HEK293 (cell line): ENCODE results near the gene HOXA3.

ENCODE experiments used
- CTCF ChIA-PET: fragments of 350-600 bp; formaldehyde crosslinking; extraction: SDS; loops from one replicate; lab custom pipeline; 2021; ENCODE audit warnings: antibody characterized with exemption; lab: Yijun Ruan, JAX
- POLR2A ChIA-PET: fragments of 300-600 bp; formaldehyde crosslinking; extraction: SDS; loops from one replicate; lab custom pipeline; 2020; ENCODE audit warnings: antibody characterized with exemption, inconsistent platforms; lab: Yijun Ruan, JAX
- H3K27ac ChIP-seq: fragments of 200-500 bp; sonication (Bioruptor generic); 2 replicates; pipeline ENCODE4 v1.5.1; 2014; ENCODE audit warnings: low read depth, low read length, control low read depth, inconsistent platforms; ENCODE audit errors: extremely low read depth
- H3K36me3 ChIP-seq, 2 experiments: fragments of 200-500 bp in 1 of 2; sonication (Bioruptor generic) in 1 of 2; 1 replicate in 1 of 2; 2 replicates in 1 of 2; pipeline ENCODE4 v1.5.1; 2014 to 2017; ENCODE audit warnings: inconsistent platforms in 2 of 2, low read length in 2 of 2; ENCODE audit not compliant: control insufficient read depth in 2 of 2, insufficient read depth in 1 of 2
- H3K4me1 ChIP-seq: fragments of 200-500 bp; sonication (Bioruptor generic); 2 replicates; pipeline ENCODE4 v1.5.1; 2014; ENCODE audit warnings: mild to moderate bottlenecking, low read length, inconsistent platforms; ENCODE audit not compliant: control insufficient read depth, insufficient read depth
- H3K4me3 ChIP-seq: 2 replicates; pipeline ENCODE4 v1.5.1; 2011; ENCODE audit warnings: low read depth, mild to moderate bottlenecking, control low read depth, low read length, moderate library complexity
- H3K9me3 ChIP-seq: fragments of 200-500 bp; sonication (Bioruptor generic); 2 replicates; pipeline ENCODE4 v1.5.1; 2014; ENCODE audit warnings: low read depth, low read length, inconsistent platforms; ENCODE audit not compliant: control insufficient read depth, insufficient read depth
- AEBP2 ChIP-seq: fragments of 450-650 bp; formaldehyde crosslinking; IDR thresholded peaks from 2 replicates; pipeline ENCODE4 v1.5.1; 2016; ENCODE audit warnings: missing biosample characterization, missing genetic modification characterization, borderline replicate concordance
- BCL11B ChIP-seq: fragments of 450-650 bp; formaldehyde crosslinking; IDR thresholded peaks from 2 replicates; pipeline ENCODE4 v1.5.1; 2016; ENCODE audit warnings: low read depth, missing biosample characterization, missing genetic modification characterization
- FEZF1 ChIP-seq: fragments of 450-650 bp; formaldehyde crosslinking; IDR thresholded peaks from 2 replicates; pipeline ENCODE4 v1.5.1; 2016; ENCODE audit warnings: missing biosample characterization, missing genetic modification characterization
- GLI2 ChIP-seq: fragments of 450-650 bp; formaldehyde crosslinking; IDR thresholded peaks from 2 replicates; pipeline ENCODE4; 2017; ENCODE audit warnings: missing biosample characterization, missing genetic modification characterization, low read depth, borderline replicate concordance
- IKZF3 ChIP-seq: fragments of 450-650 bp; IDR thresholded peaks from 2 replicates; pipeline ENCODE4 v1.5.0; 2018; ENCODE audit warnings: missing biosample characterization, mild to moderate bottlenecking, missing genetic modification characterization, moderate library complexity
- MYNN ChIP-seq: fragments of 450-650 bp; formaldehyde crosslinking; IDR thresholded peaks from 2 replicates; pipeline ENCODE4 v1.5.1; 2016; ENCODE audit warnings: missing biosample characterization, missing genetic modification characterization, borderline replicate concordance
- OSR2 ChIP-seq: fragments of 450-650 bp; formaldehyde crosslinking; IDR thresholded peaks from 2 replicates; pipeline ENCODE4 v1.5.1; 2016; ENCODE audit warnings: missing biosample characterization, missing genetic modification characterization
- PRDM10 ChIP-seq: fragments of 450-650 bp; formaldehyde crosslinking; IDR thresholded peaks from 2 replicates; pipeline ENCODE4 v1.5.1; 2016; ENCODE audit warnings: missing biosample characterization, missing genetic modification characterization
- WT1 ChIP-seq: fragments of 450-650 bp; formaldehyde crosslinking; IDR thresholded peaks from 2 replicates; pipeline ENCODE4 v1.5.1; 2016; ENCODE audit warnings: missing biosample characterization, missing genetic modification characterization
- YY2 ChIP-seq: fragments of 450-650 bp; formaldehyde crosslinking; IDR thresholded peaks from 2 replicates; pipeline ENCODE4 v1.5.1; 2016; ENCODE audit warnings: missing biosample characterization, missing genetic modification characterization
- ZBTB10 ChIP-seq: fragments of 450-650 bp; formaldehyde crosslinking; IDR thresholded peaks from 2 replicates; pipeline ENCODE4 v1.5.1; 2016; ENCODE audit warnings: missing biosample characterization, missing genetic modification characterization
- ZBTB8A ChIP-seq: fragments of 450-650 bp; formaldehyde crosslinking; IDR thresholded peaks from 2 replicates; pipeline ENCODE4 v1.5.1; 2016; ENCODE audit warnings: missing biosample characterization, missing genetic modification characterization
- ZFP3 ChIP-seq: fragments of 450-650 bp; formaldehyde crosslinking; IDR thresholded peaks from 2 replicates; pipeline ENCODE4 v1.5.1; 2016; ENCODE audit warnings: low read depth, missing biosample characterization, missing genetic modification characterization
- ZNF157 ChIP-seq: fragments of 450-650 bp; formaldehyde crosslinking; IDR thresholded peaks from 2 replicates; pipeline ENCODE4 v1.5.1; 2016; ENCODE audit warnings: missing biosample characterization, missing genetic modification characterization
- ZNF2 ChIP-seq: fragments of 450-650 bp; formaldehyde crosslinking; IDR thresholded peaks from 2 replicates; pipeline ENCODE4 v1.5.1; 2016; ENCODE audit warnings: missing biosample characterization, missing genetic modification characterization
- ZNF202 ChIP-seq: fragments of 450-650 bp; formaldehyde crosslinking; IDR thresholded peaks from 2 replicates; pipeline ENCODE4 v1.5.1; 2016; ENCODE audit warnings: missing biosample characterization, missing genetic modification characterization, borderline replicate concordance
- ZNF223 ChIP-seq: fragments of 450-650 bp; formaldehyde crosslinking; IDR thresholded peaks from 2 replicates; pipeline ENCODE4 v1.5.1; 2016; ENCODE audit warnings: missing biosample characterization, missing genetic modification characterization
- ZNF366 ChIP-seq: fragments of 450-650 bp; formaldehyde crosslinking; conservative IDR thresholded peaks from 2 replicates; pipeline ENCODE4 v1.5.1; 2016; ENCODE audit warnings: missing biosample characterization, missing genetic modification characterization
- ZNF488 ChIP-seq: fragments of 450-650 bp; formaldehyde crosslinking; IDR thresholded peaks from 2 replicates; pipeline ENCODE4 v1.5.1; 2016; ENCODE audit warnings: missing biosample characterization, missing genetic modification characterization
- ZNF514 ChIP-seq: fragments of 450-650 bp; formaldehyde crosslinking; IDR thresholded peaks from 2 replicates; pipeline ENCODE4 v1.5.1; 2016; ENCODE audit warnings: missing biosample characterization, missing genetic modification characterization
- ZNF529 ChIP-seq: fragments of 450-650 bp; formaldehyde crosslinking; IDR thresholded peaks from 2 replicates; pipeline ENCODE4 v1.5.1; 2017; ENCODE audit warnings: missing genetic modification characterization, missing biosample characterization; ENCODE audit not compliant: insufficient replicate concordance
- ZNF549 ChIP-seq: fragments of 450-650 bp; IDR thresholded peaks from 2 replicates; pipeline ENCODE4 v1.5.1; 2018; ENCODE audit warnings: missing biosample characterization, missing genetic modification characterization, mild to moderate bottlenecking, inconsistent platforms, moderate library complexity
- ZNF596 ChIP-seq: fragments of 450-650 bp; IDR thresholded peaks from 2 replicates; pipeline ENCODE4 v1.5.0; 2018; ENCODE audit warnings: missing biosample characterization, mild to moderate bottlenecking, missing genetic modification characterization, moderate library complexity
- ZNF610 ChIP-seq: fragments of 450-650 bp; formaldehyde crosslinking; IDR thresholded peaks from 2 replicates; pipeline ENCODE4 v1.5.1; 2016; ENCODE audit warnings: missing biosample characterization, missing genetic modification characterization, borderline replicate concordance
- ZNF777 ChIP-seq: fragments of 450-650 bp; formaldehyde crosslinking; IDR thresholded peaks from 2 replicates; pipeline ENCODE4 v1.5.1; 2017; ENCODE audit warnings: missing biosample characterization, missing genetic modification characterization, borderline replicate concordance
- ZSCAN5A ChIP-seq: fragments of 450-650 bp; formaldehyde crosslinking; IDR thresholded peaks from 2 replicates; pipeline ENCODE4 v1.5.1; 2016; ENCODE audit warnings: missing biosample characterization, missing genetic modification characterization

Gene HOXA3

GRCh38 chr7:27133409-27134231 is 18.8 kb downstream of the HOXA3 start (continued):
- TF ChIP-seq AEBP2 (tag by site-specific recombination), result no peak
- TF ChIP-seq IKZF3, result peak; percentile 75
- peak; percentile 45; the same call in 1 of the 2 replicates for TF ChIP-seq ZNF366
- no peak for TF ChIP-seq ZSCAN5A (tag by site-specific recombination)
- peak; percentile 52 for TF ChIP-seq WT1 (tag by site-specific recombination)
- TF ChIP-seq ZNF549, result no peak
- peak; percentile 80 for TF ChIP-seq FEZF1 (tag by site-specific recombination)
- TF ChIP-seq, all 188 proteins: peak for 7

- ChIA-PET POLR2A (interaction anchor here (1.3 kb wide), 1 partner anchor 32 kb away, joined by 4 read pairs; no protein-coding TSS in a partner anchor), CTCF (interaction anchor here (0.6 to 2.4 kb wide), 7 partner anchors 10 to 763 kb away, joined by 3 to 12 read pairs (median 5); partner anchors contain the start of gene HOXA5)
- Histone ChIP-seq H3K9me3 (no peaks in the 10 kb centered on the region), H3K4me3 (no peak overlapping the region), H3K27ac (peak overlapping the region; percentile 56; the same call in 1 of the 2 replicates), H3K4me1 (peaks cover 71% of the 10 kb centered on the region), H3K36me3 (peaks cover 5 to 12% of the 10 kb centered on the region in 2 experiments; a peak in 1 of 3 replicates)
- TF ChIP-seq BCL11B (tag by site-specific recombination) (no peak), ZNF223 (tag by site-specific recombination) (no peak), MYNN (tag by site-specific recombination) (no peak), ZNF596 (tag by site-specific recombination) (no peak), ZNF777 (tag by site-specific recombination) (no peak), ZNF488 (tag by site-specific recombination) (no peak), ZNF157 (tag by site-specific recombination) (no peak), PRDM10 (tag by site-specific recombination) (0 out of 2 replicates have a peak, but pooled peaks have one; percentile 39), ZBTB10 (tag by site-specific recombination) (no peak), ZBTB8A (0 out of 2 replicates have a peak, but pooled peaks have one; percentile 30), YY2 (tag by site-specific recombination) (no peak), ZFP3 (no peak), GLI2 (0 out of 2 replicates have a peak, but pooled peaks have one; percentile 29), ZNF2 (tag by site-specific recombination) (peak; percentile 28; the same call in 1 of the 2 replicates), ZNF202 (tag by site-specific recombination) (no peak), ZNF529 (tag by site-specific recombination) (no peak), OSR2 (no peak; the same call in 1 of the 2 replicates), ZNF610 (tag by site-specific recombination) (no peak), ZNF514 (tag by site-specific recombination) (no peak)
Observed at GRCh38 chr7:27132978-27133377, 19.4 kb downstream of the HOXA3 start.
